WTC11 (cell line): Measurements from ENCODE around the gene HNRNPAB. TPM values are rescaled to one million over a fixed set of nuclear protein-coding genes. Genes with fewer than 3 reads are reported as not detected.

Source experiments
- ATAC-seq: fragments of 200-7000 bp; cut with Tn5 transposase; 2 replicates; pipeline ENCODE4 v1.10.0; 2021; ENCODE audit warnings: mild to moderate bottlenecking, moderate library complexity
- CTCF ChIA-PET: fragments of 300-600 bp; sonication (Branson Sonifier 250); formaldehyde crosslinking; loops from one replicate; lab custom pipeline; 2021; ENCODE audit warnings: antibody characterized with exemption; lab: Charles Lee
- POLR2A ChIA-PET: fragments of 350-600 bp; sonication (Branson Sonifier 250); formaldehyde crosslinking; loops from one replicate; lab custom pipeline; 2021; ENCODE audit warnings: antibody characterized with exemption; lab: Charles Lee
- DNase-seq: peaks from one replicate; pipeline ENCODE4 v3.0.0; 2021; ENCODE audit warnings: low spot score
- H3K27ac Mint-ChIP-seq: 2 replicates; pipeline ENCODE4 v1.8.0; 2021; ENCODE audit warnings: mixed read lengths
- H3K27me3 Mint-ChIP-seq: 2 replicates; pipeline ENCODE4 v1.8.0; 2021; ENCODE audit warnings: low read depth, mild to moderate bottlenecking, moderate library complexity, mixed read lengths
- H3K36me3 Mint-ChIP-seq: 2 replicates; pipeline ENCODE4 v1.8.0; 2021; ENCODE audit warnings: mixed read lengths
- H3K4me1 Mint-ChIP-seq: 2 replicates; pipeline ENCODE4 v1.8.0; 2022; ENCODE audit warnings: mixed read lengths
- H3K4me3 Mint-ChIP-seq: 2 replicates; pipeline ENCODE4 v1.8.0; 2021; ENCODE audit warnings: mild to moderate bottlenecking, moderate library complexity, mixed read lengths
- H3K9me3 Mint-ChIP-seq: 2 replicates; pipeline ENCODE4 v1.8.0; 2021; ENCODE audit warnings: mixed read lengths
- AFF4 ChIP-seq: sonication (generic); formaldehyde crosslinking; IDR thresholded peaks from 2 replicates; pipeline ENCODE4 v1.8.1; 2023; ENCODE audit warnings: mild to moderate bottlenecking, missing genetic modification reagents, borderline replicate concordance
- CREB1 ChIP-seq: sonication (generic); formaldehyde crosslinking; IDR thresholded peaks from 2 replicates; pipeline ENCODE4 v1.8.0; 2023; ENCODE audit warnings: mild to moderate bottlenecking, missing genetic modification reagents
- GRHL2 ChIP-seq: fragments of 250-450 bp; sonication (Bioruptor Pico); IDR thresholded peaks from 2 replicates; pipeline ENCODE4 v1.8.0; 2022; ENCODE audit warnings: mild to moderate bottlenecking, moderate library complexity; ENCODE audit not compliant: insufficient replicate concordance, severe bottlenecking
- GTF2I ChIP-seq: fragments of 250-450 bp; sonication (Bioruptor Pico); conservative IDR thresholded peaks from 2 replicates; pipeline ENCODE4 v1.4.0; 2021; ENCODE audit warnings: mild to moderate bottlenecking
- JAZF1 ChIP-seq: fragments of 250-450 bp; sonication (Bioruptor Pico); IDR thresholded peaks from 2 replicates; pipeline ENCODE4 v1.9.0; 2021; ENCODE audit warnings: moderate library complexity, mild to moderate bottlenecking, inconsistent platforms
- KAT7 ChIP-seq: sonication (generic); formaldehyde crosslinking; IDR thresholded peaks from 2 replicates; pipeline ENCODE4 v1.8.1; 2023; ENCODE audit warnings: missing genetic modification reagents, mild to moderate bottlenecking, borderline replicate concordance
- NFATC4 ChIP-seq: fragments of 250-450 bp; sonication (Bioruptor Pico); IDR thresholded peaks from 2 replicates; pipeline ENCODE4 v1.9.0; 2021; ENCODE audit warnings: mild to moderate bottlenecking
- PRRX2 ChIP-seq: fragments of 250-450 bp; sonication (Bioruptor Pico); IDR thresholded peaks from 2 replicates; pipeline ENCODE4 v1.8.0; 2021; ENCODE audit warnings: mild to moderate bottlenecking
- SMAD3 ChIP-seq: sonication (generic); formaldehyde crosslinking; IDR thresholded peaks from 2 replicates; pipeline ENCODE4 v1.8.0; 2022; ENCODE audit warnings: missing genetic modification reagents, mild to moderate bottlenecking, borderline replicate concordance
- SMAD4 ChIP-seq: sonication (generic); formaldehyde crosslinking; IDR thresholded peaks from 2 replicates; pipeline ENCODE4 v1.8.0; 2022; ENCODE audit warnings: mild to moderate bottlenecking, missing genetic modification reagents
- TEAD1 ChIP-seq: sonication (generic); formaldehyde crosslinking; IDR thresholded peaks from 2 replicates; pipeline ENCODE4 v1.8.0; 2022; ENCODE audit warnings: mild to moderate bottlenecking, missing genetic modification reagents
- ZBTB43 ChIP-seq: sonication (generic); formaldehyde crosslinking; IDR thresholded peaks from 2 replicates; pipeline ENCODE4 v1.8.1; 2023; ENCODE audit warnings: mild to moderate bottlenecking, missing genetic modification reagents
- ZNF121 ChIP-seq: sonication (generic); formaldehyde crosslinking; IDR thresholded peaks from 2 replicates; pipeline ENCODE4 v1.8.0; 2023; ENCODE audit warnings: missing genetic modification reagents
- ZNF425 ChIP-seq: fragments of 250-450 bp; sonication (Bioruptor Pico); conservative IDR thresholded peaks from 2 replicates; pipeline ENCODE4 v1.9.0; 2021; ENCODE audit warnings: mild to moderate bottlenecking
- total RNA-seq: library from RNA; stranded (reverse); gene quantifications from 3 replicates; pipeline ENCODE4 v1.2.3, GENCODE V29; 2021
- TF ChIP-seq, protein P1 (sequence below): sonication (generic); formaldehyde crosslinking; IDR thresholded peaks from 2 replicates; pipeline ENCODE4 v1.8.0; 2022; ENCODE audit warnings: mild to moderate bottlenecking, missing genetic modification reagents
- TF ChIP-seq, protein P2 (sequence below): sonication (generic); formaldehyde crosslinking; IDR thresholded peaks from 2 replicates; pipeline ENCODE4 v1.8.1; 2022; ENCODE audit warnings: mild to moderate bottlenecking, moderate library complexity, missing genetic modification reagents
- TF ChIP-seq, protein P3 (sequence below): fragments of 250-450 bp; sonication (Bioruptor Pico); IDR thresholded peaks from 2 replicates; pipeline ENCODE4 v1.8.0; 2021; ENCODE audit warnings: mild to moderate bottlenecking
- TF ChIP-seq, protein P4 (sequence below): fragments of 250-450 bp; sonication (Bioruptor Pico); IDR thresholded peaks from 2 replicates; pipeline ENCODE4 v1.9.0; 2021; ENCODE audit warnings: mild to moderate bottlenecking

HNRNPAB gene
- total RNA-seq, 1 experiment from 2014 or later, result 457 TPM

GRCh38 chr5:178192244-178192643 lies 12.1 kb upstream of the HNRNPAB start:
- Mint-ChIP-seq H3K27ac (no peak overlapping the region), H3K36me3 (peaks cover 15% of the 10 kb centered on the region), H3K27me3 (peaks cover 5% of the 10 kb centered on the region), H3K4me3 (no peak overlapping the region), H3K9me3 (peaks cover 17% of the 10 kb centered on the region), H3K4me1 (peaks cover 16% of the 10 kb centered on the region)
- CTCF ChIA-PET, result no interaction called here
- ATAC-seq (no peak), DNase-seq (no peak)
- TF ChIP-seq TEAD1 (CRISPR knock-in tag), result no peak
- no peak for TF ChIP-seq ZNF121 (CRISPR knock-in tag)
- TF ChIP-seq, protein P1, sequence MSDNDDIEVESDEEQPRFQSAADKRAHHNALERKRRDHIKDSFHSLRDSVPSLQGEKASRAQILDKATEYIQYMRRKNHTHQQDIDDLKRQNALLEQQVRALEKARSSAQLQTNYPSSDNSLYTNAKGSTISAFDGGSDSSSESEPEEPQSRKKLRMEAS (CRISPR knock-in tag), result no peak
- TF ChIP-seq SMAD4 (CRISPR knock-in tag), result no peak
- TF ChIP-seq AFF4 (CRISPR knock-in tag), result no peak
- no peak for TF ChIP-seq ZBTB43 (CRISPR knock-in tag)
- POLR2A ChIA-PET, result interaction anchor here (0.9 kb wide), 1 partner anchor 15 kb away, joined by 3 read pairs; no protein-coding TSS in a partner anchor

DNA sequence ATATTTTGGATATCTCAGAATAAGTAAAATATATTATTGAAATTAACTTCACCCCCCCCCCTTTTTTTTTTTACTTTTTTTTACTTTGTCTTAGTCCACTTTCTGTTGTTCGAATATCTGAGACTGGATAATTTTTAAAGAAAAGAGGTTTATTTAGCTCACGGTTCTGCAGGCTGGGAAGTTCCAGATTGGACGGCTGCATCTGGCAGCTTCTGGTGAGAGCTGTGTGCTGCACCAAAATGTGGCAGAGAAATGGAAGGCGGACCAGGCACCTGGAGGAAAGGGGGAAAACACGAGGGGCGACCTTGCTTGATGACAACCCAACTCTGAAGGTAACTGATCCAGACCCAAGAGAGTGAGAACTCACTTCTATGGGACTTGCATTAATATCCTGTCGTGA lies 11.5 kb upstream of the HNRNPAB start:
- Mint-ChIP-seq H3K27ac (no peak overlapping the region), H3K27me3 (peaks cover 5% of the 10 kb centered on the region), H3K36me3 (peaks cover 15% of the 10 kb centered on the region), H3K4me3 (no peak overlapping the region), H3K4me1 (peaks cover 16% of the 10 kb centered on the region), H3K9me3 (peaks cover 17% of the 10 kb centered on the region)
- ATAC-seq (no peak), DNase-seq (no peak)
- TF ChIP-seq, protein P2, sequence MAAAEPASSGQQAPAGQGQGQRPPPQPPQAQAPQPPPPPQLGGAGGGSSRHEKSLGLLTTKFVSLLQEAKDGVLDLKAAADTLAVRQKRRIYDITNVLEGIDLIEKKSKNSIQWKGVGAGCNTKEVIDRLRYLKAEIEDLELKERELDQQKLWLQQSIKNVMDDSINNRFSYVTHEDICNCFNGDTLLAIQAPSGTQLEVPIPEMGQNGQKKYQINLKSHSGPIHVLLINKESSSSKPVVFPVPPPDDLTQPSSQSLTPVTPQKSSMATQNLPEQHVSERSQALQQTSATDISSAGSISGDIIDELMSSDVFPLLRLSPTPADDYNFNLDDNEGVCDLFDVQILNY, result no peak
- TF ChIP-seq JAZF1 (no peak), GTF2I (CRISPR knock-in tag) (no peak), CREB1 (CRISPR knock-in tag) (no peak)
- POLR2A ChIA-PET, result interaction anchor here (0.9 kb wide), 1 partner anchor 15 kb away, joined by 3 read pairs; no protein-coding TSS in a partner anchor
- CTCF ChIA-PET, result interaction anchor here (0.6 kb wide), 1 partner anchor 39 kb away, joined by 4 read pairs; the partner anchor contains the start of gene NHP2

DNA sequence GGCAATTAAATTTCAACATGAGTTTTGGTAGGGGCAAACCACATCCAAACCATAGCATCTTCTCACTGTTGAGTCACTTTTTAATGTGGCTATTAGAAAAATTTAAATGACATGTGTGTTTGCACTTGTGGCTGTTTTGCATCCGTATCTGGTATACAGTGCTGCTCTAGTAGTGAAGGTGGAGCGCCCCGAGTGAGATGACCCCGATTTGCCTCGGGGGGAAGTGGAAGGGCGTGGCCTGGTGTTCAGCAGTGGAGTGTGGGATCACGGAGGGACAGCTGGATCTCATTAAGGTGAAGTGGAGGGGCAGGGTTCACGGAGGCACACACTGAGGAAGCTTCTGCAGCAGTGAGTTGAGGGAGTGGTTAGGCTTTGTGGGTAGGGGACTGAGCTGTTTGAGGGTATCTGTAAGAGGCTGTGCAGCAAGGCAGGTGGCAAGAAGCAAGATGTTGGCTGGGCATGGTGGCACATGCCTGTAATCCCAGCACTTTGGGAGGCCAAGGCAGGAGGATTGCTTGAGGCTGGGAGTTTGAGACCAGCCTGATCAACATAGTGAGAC lies 11.0 kb upstream of the HNRNPAB start:
- H3K27ac Mint-ChIP-seq, result no peak overlapping the region
- peaks cover 5% of the 10 kb centered on the region for H3K27me3 Mint-ChIP-seq
- ATAC-seq, result no peak
- H3K4me1 Mint-ChIP-seq, result peaks cover 16% of the 10 kb centered on the region
- CTCF ChIA-PET, result interaction anchor here (0.6 to 4.4 kb wide), 2 partner anchors 12 to 40 kb away, joined by 4 to 55 read pairs; partner anchors contain the start of gene NHP2
- H3K4me3 Mint-ChIP-seq, result no peak overlapping the region
- no peak for TF ChIP-seq SMAD3
- no peak for TF ChIP-seq GTF2I (CRISPR knock-in tag)
- TF ChIP-seq KAT7 (CRISPR knock-in tag), result no peak
- TF ChIP-seq, protein P3, sequence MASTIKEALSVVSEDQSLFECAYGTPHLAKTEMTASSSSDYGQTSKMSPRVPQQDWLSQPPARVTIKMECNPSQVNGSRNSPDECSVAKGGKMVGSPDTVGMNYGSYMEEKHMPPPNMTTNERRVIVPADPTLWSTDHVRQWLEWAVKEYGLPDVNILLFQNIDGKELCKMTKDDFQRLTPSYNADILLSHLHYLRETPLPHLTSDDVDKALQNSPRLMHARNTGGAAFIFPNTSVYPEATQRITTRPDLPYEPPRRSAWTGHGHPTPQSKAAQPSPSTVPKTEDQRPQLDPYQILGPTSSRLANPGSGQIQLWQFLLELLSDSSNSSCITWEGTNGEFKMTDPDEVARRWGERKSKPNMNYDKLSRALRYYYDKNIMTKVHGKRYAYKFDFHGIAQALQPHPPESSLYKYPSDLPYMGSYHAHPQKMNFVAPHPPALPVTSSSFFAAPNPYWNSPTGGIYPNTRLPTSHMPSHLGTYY, result no peak
- TF ChIP-seq PRRX2 (CRISPR knock-in tag), result no peak
- no peak for TF ChIP-seq ZNF425 (CRISPR knock-in tag)
- TF ChIP-seq GRHL2, result no peak
- TF ChIP-seq NFATC4 (CRISPR knock-in tag), result no peak
- TF ChIP-seq, protein P4, sequence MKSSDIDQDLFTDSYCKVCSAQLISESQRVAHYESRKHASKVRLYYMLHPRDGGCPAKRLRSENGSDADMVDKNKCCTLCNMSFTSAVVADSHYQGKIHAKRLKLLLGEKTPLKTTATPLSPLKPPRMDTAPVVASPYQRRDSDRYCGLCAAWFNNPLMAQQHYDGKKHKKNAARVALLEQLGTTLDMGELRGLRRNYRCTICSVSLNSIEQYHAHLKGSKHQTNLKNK (CRISPR knock-in tag), result no peak
- TF ChIP-seq, all 79 proteins: peak for 0
- Mint-ChIP-seq H3K36me3 (peaks cover 15% of the 10 kb centered on the region), H3K9me3 (peaks cover 17% of the 10 kb centered on the region)
- DNase-seq, result no peak
- POLR2A ChIA-PET, result interaction anchor here (0.9 kb wide), 1 partner anchor 16 kb away, joined by 3 read pairs; no protein-coding TSS in a partner anchor
